GM21526 (cell line): ENCODE results near the gene GABRR1.

Experiments used
- ATAC-seq: cut with Tn5 transposase; IDR thresholded peaks from one replicate; pipeline ENCODE4 v1.9.1; 2021; ENCODE audit warnings: moderate library complexity; ENCODE audit not compliant: unreplicated experiment, low FRiP score

The GABRR1 gene

GRCh38 chr6:89221129-89221528, 4.0 kb upstream of the GABRR1 start:
- ATAC-seq = no peak

GRCh38 chr6:89216411-89216810, 747 bp downstream of the GABRR1 start:
- ATAC-seq = no peak

GRCh38 chr6:89215391-89215790, 1.8 kb downstream of the GABRR1 start:
- ATAC-seq = no peak

DNA sequence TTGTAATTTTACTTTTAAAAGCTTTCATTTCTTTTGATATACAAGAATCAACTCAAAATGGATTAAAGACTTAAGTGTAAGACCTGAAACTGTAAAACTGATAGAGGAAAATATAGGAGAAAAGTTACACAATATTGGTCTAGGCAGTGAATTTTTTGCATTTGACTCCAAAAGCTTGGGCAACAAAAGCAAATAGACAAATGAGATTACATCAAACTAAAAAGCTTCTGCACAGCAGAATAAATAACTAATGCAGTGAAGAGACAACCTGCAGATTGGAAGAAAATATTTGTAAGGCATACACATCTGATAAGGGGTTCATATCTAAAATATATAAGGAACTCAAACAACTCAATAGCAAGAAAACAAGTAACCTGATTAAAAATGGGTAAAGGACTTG, 3.0 kb downstream of the GABRR1 start:
- no peak for ATAC-seq

- ATAC-seq = no peak
These were observed 4.7 kb downstream of the GABRR1 start for GRCh38 chr6:89212472-89212871.

- ATAC-seq = no peak
These were observed 7.7 kb downstream of the GABRR1 start for GRCh38 chr6:89209457-89209856.

DNA sequence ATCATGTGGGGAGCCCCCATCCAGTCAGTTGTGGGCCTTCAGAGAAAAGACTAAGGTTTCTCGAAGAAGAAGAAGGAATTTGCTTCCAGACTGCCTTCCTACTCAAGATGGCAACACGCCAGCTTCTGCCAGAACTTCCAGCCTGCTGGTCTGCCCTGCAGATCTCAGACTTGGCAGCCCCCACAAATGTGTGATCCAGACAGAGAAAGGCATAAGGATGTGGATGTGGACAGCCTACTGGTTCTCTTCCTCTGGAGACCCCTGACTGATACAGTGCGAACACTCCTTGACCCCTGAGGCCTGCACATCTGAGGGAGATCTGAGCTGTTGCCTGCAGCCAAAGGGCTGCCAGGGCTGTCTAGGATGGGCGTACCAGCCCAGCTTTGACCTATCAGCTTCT, 8.6 kb downstream of the GABRR1 start:
- no peak for ATAC-seq

GRCh38 chr6:89205819-89206218, 11.3 kb downstream of the GABRR1 start:
- no peak for ATAC-seq

DNA sequence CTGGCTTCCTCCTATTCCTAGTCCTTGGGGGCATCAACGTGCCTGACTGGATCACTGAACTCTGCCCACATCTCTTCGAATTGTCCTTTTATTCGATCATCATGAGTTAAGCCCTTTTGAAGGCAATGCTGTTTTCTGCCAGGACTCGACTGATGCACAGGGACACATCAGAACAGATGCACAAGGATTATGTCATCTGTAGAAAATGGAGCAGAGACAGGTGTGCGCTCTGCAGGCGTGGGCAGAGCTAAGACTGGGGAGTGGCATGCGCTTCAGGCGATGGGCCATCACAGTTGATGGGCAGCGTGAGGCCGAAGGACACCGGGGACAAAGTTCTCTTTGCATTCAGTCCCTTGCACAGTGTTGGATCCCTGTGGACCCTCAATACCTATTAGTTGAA, 13.1 kb downstream of the GABRR1 start:
- no peak for ATAC-seq

DNA sequence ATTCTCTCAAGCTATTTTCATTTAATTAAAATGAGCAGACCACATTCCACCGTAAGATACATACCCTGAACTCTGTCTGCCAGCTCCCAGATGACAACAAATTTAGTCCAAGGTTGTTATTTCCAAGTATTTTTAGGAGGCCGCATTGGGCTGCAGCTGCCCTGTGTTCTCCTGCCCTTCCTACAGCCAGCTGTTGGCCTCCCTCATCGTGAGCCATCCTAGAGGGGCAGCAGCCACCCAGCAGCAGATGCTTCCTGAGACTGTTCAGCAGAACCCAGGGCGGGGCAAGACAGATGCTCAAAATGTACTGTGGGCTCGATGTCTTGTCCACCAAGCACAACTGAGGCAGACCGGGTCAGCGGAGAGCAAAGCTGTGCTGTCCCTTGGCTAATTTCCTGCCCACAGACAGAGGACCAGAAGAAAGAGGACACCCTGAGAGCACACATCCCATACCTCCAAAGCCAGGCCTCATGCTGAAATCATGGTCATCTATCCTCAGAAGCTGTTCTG, 16.4 kb downstream of the GABRR1 start:
- no peak for ATAC-seq

- ATAC-seq = no peak
These were observed 17.6 kb downstream of the GABRR1 start for GRCh38 chr6:89199579-89199978.

DNA sequence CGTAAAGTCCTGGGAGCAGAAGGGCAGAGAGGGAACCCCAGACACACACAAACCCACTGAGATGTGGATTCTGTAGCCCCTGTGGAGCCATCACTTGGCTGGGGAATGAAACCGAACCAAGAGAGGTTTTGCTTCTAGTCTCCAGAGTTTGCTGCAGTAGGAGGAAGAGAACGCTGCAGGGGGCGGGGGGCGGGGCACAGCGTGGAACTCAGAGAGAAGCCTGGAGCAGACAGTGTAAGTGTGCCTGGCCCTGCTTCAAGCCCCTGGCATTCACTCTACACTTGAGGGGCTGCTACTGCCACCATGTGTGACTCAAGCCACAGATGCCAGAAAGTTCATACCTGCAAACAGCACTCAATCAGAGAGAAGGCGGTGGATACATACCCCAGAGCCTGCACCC, 18.9 kb downstream of the GABRR1 start:
- ATAC-seq = no peak

DNA sequence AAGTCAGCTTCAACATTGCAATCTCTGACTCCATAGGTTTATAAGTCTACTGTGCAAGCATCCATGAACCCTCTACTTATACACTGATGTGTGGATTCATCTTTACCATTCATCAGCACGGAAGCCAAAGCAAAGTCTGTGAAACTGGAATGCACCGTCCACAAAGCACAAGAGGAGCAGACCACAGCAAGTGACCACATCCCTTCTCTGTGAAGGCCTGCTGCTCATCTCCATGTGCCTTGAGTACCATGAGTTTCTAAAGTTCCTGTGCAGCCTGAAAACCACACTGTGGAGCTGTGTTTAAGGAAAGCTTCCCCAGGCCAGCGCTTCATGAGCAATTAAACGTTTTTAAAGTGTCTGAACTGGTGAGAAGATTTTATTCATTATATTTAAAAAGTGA, 20.0 kb downstream of the GABRR1 start:
- no peak for ATAC-seq

- no peak for ATAC-seq
These were observed 22.6 kb downstream of the GABRR1 start for GRCh38 chr6:89194559-89194958.

GRCh38 chr6:89190741-89191140, 26.4 kb downstream of the GABRR1 start:
- no peak for ATAC-seq

- ATAC-seq = no peak
These were observed 29.7 kb downstream of the GABRR1 start for GRCh38 chr6:89187504-89187903.

GRCh38 chr6:89186762-89187161, 30.4 kb downstream of the GABRR1 start:
- no peak for ATAC-seq

DNA sequence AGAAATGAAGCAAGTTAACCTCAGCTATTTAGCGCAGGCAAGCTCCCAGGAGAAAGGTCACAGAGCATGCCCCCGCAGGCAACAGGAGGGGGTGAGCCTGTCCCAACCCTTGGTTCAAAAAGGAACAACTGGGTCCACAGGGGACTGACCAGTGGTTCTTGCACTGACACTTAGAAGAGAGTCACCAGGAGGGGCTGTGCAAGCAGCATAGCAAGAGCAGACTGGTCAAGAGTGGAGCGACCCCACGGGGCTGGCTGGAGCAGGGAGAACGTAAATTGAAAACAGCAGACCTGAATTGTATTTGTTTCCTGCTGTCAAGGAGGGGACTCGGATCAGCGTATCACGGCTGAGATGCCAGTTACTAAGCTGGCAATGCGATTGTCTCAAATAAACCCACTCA, 32.8 kb downstream of the GABRR1 start:
- no peak for ATAC-seq

DNA sequence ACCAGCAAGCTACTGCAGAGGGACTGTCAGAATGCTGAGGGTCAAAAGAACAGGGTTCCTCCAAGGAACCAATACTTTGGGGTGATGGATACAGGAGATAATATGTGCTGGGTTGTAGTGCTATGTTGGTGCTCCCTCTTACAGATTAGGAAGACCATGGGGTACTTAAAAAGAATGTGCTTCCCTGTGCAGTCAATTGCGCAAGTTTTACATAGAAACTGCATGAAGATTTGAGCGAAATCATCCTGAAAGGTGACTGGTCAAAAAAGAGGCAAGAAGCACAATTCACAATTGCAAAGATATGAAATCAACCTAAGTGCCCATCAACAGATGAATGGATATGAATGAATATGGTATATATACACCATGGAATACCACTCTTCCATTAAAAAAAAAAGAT, 33.9 kb downstream of the GABRR1 start:
- ATAC-seq = no peak

- ATAC-seq = no peak
These were observed 36.2 kb downstream of the GABRR1 start for GRCh38 chr6:89180971-89181370.

GRCh38 chr6:89180112-89180511, 37.0 kb downstream of the GABRR1 start:
- no peak for ATAC-seq

DNA sequence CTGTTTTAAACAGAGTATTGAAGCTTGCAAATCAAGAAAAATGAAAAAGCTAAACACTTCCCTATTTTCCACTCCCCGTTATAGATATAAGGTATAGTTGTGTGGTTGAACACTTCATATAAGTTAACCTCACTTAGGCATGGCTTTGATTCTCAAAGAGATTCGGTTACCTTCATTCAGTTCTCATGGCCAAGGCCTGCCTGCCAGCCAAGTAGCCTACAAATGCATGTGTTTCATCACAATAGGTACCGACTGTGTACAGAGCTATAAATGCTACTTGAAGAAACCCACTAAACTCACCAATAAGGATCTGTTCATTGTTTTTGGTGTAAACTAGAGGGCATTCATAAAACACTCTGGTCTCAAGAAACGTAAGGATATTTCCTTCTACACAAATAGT, 43.5 kb downstream of the GABRR1 start:
- ATAC-seq = no peak

DNA sequence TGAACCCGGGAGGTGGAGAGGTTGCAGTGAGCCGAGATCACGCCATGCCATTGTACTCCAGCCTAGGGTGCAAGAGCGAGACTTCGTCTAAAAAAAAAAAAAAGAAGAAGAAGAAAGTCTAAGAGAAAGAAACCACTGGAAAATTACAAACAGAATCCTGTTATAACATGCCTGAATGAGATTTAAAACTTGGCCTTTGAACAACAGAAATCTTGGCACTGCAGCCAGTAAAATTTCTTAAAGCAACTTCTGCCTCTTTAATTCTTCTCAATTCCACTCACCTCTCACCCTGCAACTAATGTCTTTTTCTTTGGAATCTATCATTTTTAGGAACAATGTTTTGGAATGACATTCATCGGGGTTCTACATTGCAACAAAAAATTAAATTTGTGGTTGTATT, 45.0 kb downstream of the GABRR1 start:
- ATAC-seq = no peak

GRCh38 chr6:89162047-89162371, 55.1 kb downstream of the GABRR1 start:
- no peak for ATAC-seq
